ENCODE results near the gene HCFC1.

HCFC1 gene

DNA sequence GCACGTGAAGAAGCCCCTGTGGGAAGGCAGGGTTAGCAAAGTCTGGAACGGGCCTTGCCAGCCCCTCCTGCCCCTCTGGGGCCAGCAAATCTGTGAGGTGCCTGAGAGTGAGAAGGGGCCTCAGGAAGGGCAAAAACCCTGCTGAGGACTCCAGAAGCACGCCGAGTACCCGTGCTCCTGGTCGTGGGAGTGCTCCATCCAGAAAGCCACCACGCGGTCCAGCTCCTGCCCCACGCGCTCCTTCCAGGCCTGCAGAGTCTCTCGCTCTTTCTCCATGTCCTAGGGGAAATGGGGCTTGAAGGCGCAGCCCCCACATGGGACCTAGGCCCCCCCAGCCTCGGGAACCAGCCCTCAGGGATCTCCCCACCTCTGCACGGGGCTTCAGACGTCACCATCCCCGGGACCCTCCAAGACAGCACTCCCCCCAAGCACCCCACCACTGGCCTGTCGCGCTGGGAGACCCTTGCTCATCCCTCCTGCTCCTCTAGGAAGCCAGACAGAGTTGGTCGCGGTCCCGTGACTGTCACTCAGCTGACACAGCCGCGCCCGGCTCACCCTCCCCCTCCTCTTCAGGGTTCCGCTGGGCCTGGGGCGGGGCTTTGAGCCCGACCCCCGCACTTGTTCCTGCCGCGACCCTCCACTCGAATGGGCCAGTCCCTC, 27.3 kb downstream of the HCFC1 start, which contains the start of gene RENBP:
Gene RENBP (minus strand): TSS at position 504 of the 660 bp plus-strand sequence. CDS start 33 bp downstream, at position 471.
- TF ChIP-seq CTCF (IDR thresholded peaks at IDR 0.05; ENCODE audit: insufficient read depth, missing control alignments): no peak
- FAIRE-seq: no peak
- no peak for DNase-seq (ENCODE audit: insufficient read length, low spot score)

DNA sequence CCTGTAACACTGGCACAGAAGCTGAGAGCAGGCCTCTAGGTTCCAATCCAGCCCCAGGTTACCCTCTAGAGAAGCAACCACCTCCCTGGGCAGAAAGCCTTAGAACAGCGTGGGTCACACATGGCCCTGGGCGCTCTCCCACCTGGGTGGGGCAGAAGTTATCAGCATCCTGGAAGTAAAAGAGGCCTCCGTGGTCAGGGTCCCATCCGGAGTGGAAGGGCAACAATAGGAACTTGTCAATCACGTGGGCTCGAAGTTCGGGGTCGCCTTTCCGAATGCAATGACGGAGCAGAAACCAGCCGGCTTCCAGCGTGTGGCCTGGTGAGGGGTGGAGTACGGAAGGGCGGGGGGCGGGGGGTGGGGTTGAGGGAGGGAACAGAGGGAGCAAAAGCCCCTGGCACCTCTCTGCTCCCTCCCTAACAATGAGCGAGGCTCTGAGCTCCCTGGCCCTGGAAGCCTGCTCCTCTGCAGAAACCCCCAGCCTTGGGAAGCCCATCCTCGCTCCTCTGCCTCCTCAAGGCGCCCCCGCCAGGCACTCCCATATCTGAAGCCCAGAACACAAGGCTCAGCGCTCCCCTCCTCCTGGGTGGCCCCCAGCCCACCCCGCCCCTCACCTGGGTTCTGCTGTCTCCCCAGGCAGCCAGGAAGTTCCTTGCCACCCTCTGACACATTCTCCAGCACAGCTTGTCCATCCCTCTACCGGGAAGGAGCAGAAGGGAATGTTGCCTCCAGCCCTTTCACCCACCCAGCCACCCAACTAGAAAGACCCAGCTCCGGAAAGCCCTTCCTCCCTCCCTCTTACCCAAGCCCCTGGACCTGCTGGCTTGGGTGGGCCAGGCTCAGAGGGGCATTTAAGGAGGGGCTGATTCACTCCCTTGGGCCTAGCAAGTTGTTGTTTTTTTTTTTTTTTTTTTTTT, 30.0 kb downstream of the HCFC1 start:
- no peak for DNase-seq (ENCODE audit: insufficient read length, low spot score)
- no peak for FAIRE-seq
- TF ChIP-seq CTCF (IDR thresholded peaks at IDR 0.05; ENCODE audit: insufficient read depth, missing control alignments): no peak

DNA sequence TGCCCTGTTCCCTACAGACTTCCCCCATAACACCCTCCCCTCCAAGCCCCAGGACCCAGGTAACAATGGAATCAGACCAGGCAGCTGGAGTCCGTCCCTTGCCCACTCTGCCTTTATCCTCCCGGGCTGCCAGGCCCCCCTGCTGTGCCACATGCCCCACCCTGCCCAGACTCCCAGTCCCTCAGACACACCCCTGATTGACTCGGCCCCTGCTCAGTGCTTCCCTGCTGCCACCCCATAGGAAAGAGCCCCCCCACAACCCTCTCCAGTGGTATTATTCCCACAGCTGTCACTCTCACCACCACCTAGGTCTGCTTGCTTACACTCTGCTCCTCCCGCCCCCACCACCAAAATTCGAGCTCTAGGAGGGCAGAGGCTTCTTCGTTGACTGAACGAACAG, 32.0 kb downstream of the HCFC1 start:
- no peak for DNase-seq (ENCODE audit: insufficient read length, low spot score)
- TF ChIP-seq CTCF (IDR thresholded peaks at IDR 0.05; ENCODE audit: insufficient read depth, missing control alignments): no peak
- FAIRE-seq: no peak

DNA sequence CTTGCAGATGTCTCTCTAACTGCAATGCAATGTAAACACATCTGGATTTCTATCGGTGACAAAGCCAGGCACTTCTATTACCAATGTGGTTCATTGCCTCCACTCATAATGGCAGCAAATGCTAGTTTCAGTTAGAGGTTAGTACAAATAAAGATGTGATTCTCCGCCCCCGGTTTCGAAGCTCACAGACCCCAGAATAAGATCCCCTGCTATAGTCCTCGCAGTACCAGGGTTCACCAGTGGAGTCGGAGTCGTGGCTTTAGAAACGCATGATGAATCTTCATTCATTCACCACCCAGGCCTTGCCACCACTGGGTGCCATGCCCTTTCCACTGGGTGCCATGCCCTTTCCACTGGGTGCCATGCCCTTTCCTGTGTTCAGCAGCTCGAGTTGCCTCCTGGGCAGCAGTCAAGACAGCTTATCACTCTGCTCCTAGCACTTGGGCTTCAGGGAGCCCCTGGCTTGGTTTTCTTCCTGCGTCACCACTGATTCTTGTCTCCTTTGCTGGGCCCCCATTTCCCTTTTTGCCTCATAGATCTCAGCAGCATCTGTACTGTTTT, 33.3 kb downstream of the HCFC1 start:
- FAIRE-seq (no peak), DNase-seq (ENCODE audit: insufficient read length, low spot score) (no peak)
- no peak for TF ChIP-seq CTCF (IDR thresholded peaks at IDR 0.05; ENCODE audit: insufficient read depth, missing control alignments)

- TF ChIP-seq CTCF (IDR thresholded peaks at IDR 0.05; ENCODE audit: insufficient read depth, missing control alignments): no peak
- DNase-seq (ENCODE audit: insufficient read length, low spot score): no peak
- no peak for FAIRE-seq
Observed at GRCh38 chrX:153937056-153937455, 34.6 kb downstream of the HCFC1 start.

GRCh38 chrX:153935326-153935851, 36.2 kb downstream of the HCFC1 start:
- DNase-seq (ENCODE audit: insufficient read length, low spot score) (no peak), FAIRE-seq (no peak)
- no peak for TF ChIP-seq CTCF (IDR thresholded peaks at IDR 0.05; ENCODE audit: insufficient read depth, missing control alignments)
